ENCODE data around the gene IDH3A. TPM values are rescaled to one million over a fixed set of nuclear protein-coding genes. Genes with fewer than 3 reads are reported as not detected.

The IDH3A gene
- total RNA-seq, 1 donor from 2014 or later: 40.2 TPM

- H3K9me3 Mint-ChIP-seq (ENCODE audit: unreplicated experiment): no peaks in the 10 kb centered on the region
- H3K36me3 Mint-ChIP-seq (ENCODE audit: unreplicated experiment): no peaks in the 10 kb centered on the region
- H3K4me1 Mint-ChIP-seq (ENCODE audit: low read depth, unreplicated experiment): no peaks in the 10 kb centered on the region
- peaks cover 2% of the 10 kb centered on the region for H3K27me3 Mint-ChIP-seq (ENCODE audit: unreplicated experiment)
- no peak for DNase-seq
- H3K27ac Mint-ChIP-seq (ENCODE audit: unreplicated experiment): no peak overlapping the region
- H3K4me3 Mint-ChIP-seq (ENCODE audit: unreplicated experiment): no peak overlapping the region
- TF ChIP-seq CTCF (IDR thresholded peaks at IDR 0.05; ENCODE audit: partially characterized antibody, unreplicated experiment): no peak
These were observed 12.9 kb downstream of the IDH3A start for GRCh38 chr15:78162038-78162437.

- peaks cover 2% of the 10 kb centered on the region for H3K27me3 Mint-ChIP-seq (ENCODE audit: unreplicated experiment)
- no peak for TF ChIP-seq CTCF (IDR thresholded peaks at IDR 0.05; ENCODE audit: partially characterized antibody, unreplicated experiment)
- H3K4me3 Mint-ChIP-seq (ENCODE audit: unreplicated experiment): no peak overlapping the region
- H3K36me3 Mint-ChIP-seq (ENCODE audit: unreplicated experiment): no peaks in the 10 kb centered on the region
- H3K4me1 Mint-ChIP-seq (ENCODE audit: low read depth, unreplicated experiment): no peaks in the 10 kb centered on the region
- no peaks in the 10 kb centered on the region for H3K9me3 Mint-ChIP-seq (ENCODE audit: unreplicated experiment)
- DNase-seq: no peak
- no peak overlapping the region for H3K27ac Mint-ChIP-seq (ENCODE audit: unreplicated experiment)
These were observed 14.8 kb downstream of the IDH3A start for GRCh38 chr15:78164010-78164409.

- no peak overlapping the region for H3K27ac Mint-ChIP-seq (ENCODE audit: unreplicated experiment)
These were observed 18.2 kb downstream of the IDH3A start for GRCh38 chr15:78167227-78167888.

DNA sequence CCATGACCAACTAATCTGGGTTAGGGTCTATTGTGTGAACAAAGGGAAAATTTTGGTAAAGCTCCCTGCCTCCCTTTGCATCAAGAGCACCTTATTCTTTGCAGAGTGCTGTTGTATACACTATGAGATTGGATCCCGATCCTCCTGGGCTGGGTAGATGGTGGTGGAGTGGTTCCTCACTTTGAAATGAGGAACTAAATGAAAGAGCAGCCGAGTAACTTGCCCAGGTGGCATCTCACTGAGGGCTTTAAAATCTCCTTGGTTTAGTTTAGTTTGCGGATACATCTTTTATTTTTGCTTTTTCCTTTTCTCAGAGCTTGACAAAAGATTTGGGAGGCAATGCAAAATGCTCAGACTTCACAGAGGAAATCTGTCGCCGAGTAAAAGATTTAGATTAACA is 19.4 kb downstream of the IDH3A start:
- DNase-seq: no peak
- Mint-ChIP-seq H3K36me3 (ENCODE audit: unreplicated experiment) (no peaks in the 10 kb centered on the region), H3K9me3 (ENCODE audit: unreplicated experiment) (no peaks in the 10 kb centered on the region), H3K4me1 (ENCODE audit: low read depth, unreplicated experiment) (no peaks in the 10 kb centered on the region), H3K27ac (ENCODE audit: unreplicated experiment) (no peak overlapping the region), H3K4me3 (ENCODE audit: unreplicated experiment) (no peak overlapping the region), H3K27me3 (ENCODE audit: unreplicated experiment) (peaks cover 1% of the 10 kb centered on the region)
- no peak for TF ChIP-seq CTCF (IDR thresholded peaks at IDR 0.05; ENCODE audit: partially characterized antibody, unreplicated experiment)

More at GRCh38 chr15:78167227-78167888, 18.2 kb downstream of the IDH3A start:
- Mint-ChIP-seq H3K4me3 (ENCODE audit: unreplicated experiment) (no peak overlapping the region), H3K4me1 (ENCODE audit: low read depth, unreplicated experiment) (no peaks in the 10 kb centered on the region), H3K27me3 (ENCODE audit: unreplicated experiment) (peaks cover 2% of the 10 kb centered on the region), H3K9me3 (ENCODE audit: unreplicated experiment) (no peaks in the 10 kb centered on the region), H3K36me3 (ENCODE audit: unreplicated experiment) (no peaks in the 10 kb centered on the region)
- TF ChIP-seq CTCF (IDR thresholded peaks at IDR 0.05; ENCODE audit: partially characterized antibody, unreplicated experiment): no peak
- no peak for DNase-seq

DNA sequence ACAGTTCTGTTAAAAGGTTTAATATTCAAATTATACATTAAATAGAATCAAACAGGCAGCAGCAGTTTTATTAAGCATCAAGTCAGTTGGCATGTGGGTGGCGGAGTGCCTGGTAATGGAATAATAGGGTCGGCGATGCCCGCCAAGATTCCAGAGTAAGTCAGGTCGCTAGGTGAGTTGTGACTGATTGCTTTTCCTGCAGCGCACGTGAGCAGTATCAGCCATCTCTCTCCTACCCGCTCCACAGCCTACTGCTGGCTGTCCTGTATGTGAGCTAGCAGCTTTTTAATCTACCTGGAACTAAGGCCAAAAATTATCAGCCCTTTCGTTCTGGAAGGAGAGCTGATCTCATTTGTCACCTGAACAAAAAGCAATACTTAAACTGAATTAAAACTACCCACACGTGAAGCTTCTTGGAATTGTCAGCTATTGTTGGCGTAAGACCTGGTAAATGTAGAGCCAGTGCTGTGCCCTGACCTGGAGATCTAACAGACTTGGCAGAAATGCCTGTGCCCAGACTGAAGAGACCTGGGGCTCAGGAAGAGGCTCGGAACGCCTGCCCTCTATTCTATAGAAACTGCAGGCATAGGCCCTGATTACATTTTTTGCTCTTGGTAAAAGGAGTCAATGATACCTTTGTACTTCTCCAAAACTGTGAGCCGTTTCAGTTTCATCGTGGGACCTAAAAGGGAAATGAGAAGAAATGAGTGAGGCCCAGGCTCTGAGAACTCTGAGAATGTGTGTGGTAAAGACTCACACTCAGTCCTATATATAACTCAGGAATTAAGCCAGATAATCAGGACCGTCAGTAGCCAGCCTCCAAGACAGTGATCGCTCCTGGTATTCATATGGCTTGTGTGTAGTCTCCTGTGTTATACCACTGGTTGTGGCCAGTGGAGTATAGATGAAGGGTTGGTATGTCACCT is 21.9 kb downstream of the IDH3A start:
- no peak for DNase-seq
- no peak overlapping the region for H3K4me3 Mint-ChIP-seq (ENCODE audit: unreplicated experiment)
- peaks cover 1% of the 10 kb centered on the region for H3K27me3 Mint-ChIP-seq (ENCODE audit: unreplicated experiment)
- H3K27ac Mint-ChIP-seq (ENCODE audit: unreplicated experiment): no peak overlapping the region
- no peaks in the 10 kb centered on the region for H3K36me3 Mint-ChIP-seq (ENCODE audit: unreplicated experiment)
- H3K4me1 Mint-ChIP-seq (ENCODE audit: low read depth, unreplicated experiment): no peaks in the 10 kb centered on the region
- peaks cover 2% of the 10 kb centered on the region for H3K9me3 Mint-ChIP-seq (ENCODE audit: unreplicated experiment)
- no peak for TF ChIP-seq CTCF (IDR thresholded peaks at IDR 0.05; ENCODE audit: partially characterized antibody, unreplicated experiment)

Measured in glutamatergic neuron (in vitro differentiated cells).